Measurements from ENCODE around the gene WNT3.
"Not testable (repeated sequence)": the region's sequence is repeated elsewhere in the genome, so short reads cannot be mapped to it uniquely, and the experiment has no call there.

WNT3 gene

GRCh38 chr17:46785696-46786095 lies 32.8 kb downstream of the WNT3 start:
- DNase-seq (ENCODE audit: low read depth in 2 of 2), result no peak

- no peak for DNase-seq (ENCODE audit: low read depth in 2 of 2)
Observed at GRCh38 chr17:46783031-46783593, 35.4 kb downstream of the WNT3 start.

- DNase-seq (ENCODE audit: low read depth in 2 of 2), result no peak
Observed at GRCh38 chr17:46782250-46782953, 36.1 kb downstream of the WNT3 start.

- DNase-seq (ENCODE audit: low read depth in 2 of 2), result no peak
Observed at GRCh38 chr17:46780003-46780373, 38.5 kb downstream of the WNT3 start.

- no peak for DNase-seq (ENCODE audit: low read depth in 2 of 2)
Observed at GRCh38 chr17:46777943-46778915, 40.3 kb downstream of the WNT3 start.

- no peak for DNase-seq (ENCODE audit: low read depth in 2 of 2)
Observed at GRCh38 chr17:46776298-46777005, 42.0 kb downstream of the WNT3 start.

GRCh38 chr17:46774108-46774737 lies 44.3 kb downstream of the WNT3 start:
- DNase-seq (ENCODE audit: low read depth in 2 of 2), result no peak

GRCh38 chr17:46773676-46774075 lies 44.8 kb downstream of the WNT3 start:
- DNase-seq (ENCODE audit: low read depth in 2 of 2), result no peak

- DNase-seq (ENCODE audit: low read depth in 2 of 2), result no peak
Observed at GRCh38 chr17:46773221-46773605, 45.3 kb downstream of the WNT3 start.

- no peak for DNase-seq (ENCODE audit: low read depth in 2 of 2)
Observed at GRCh38 chr17:46772475-46773220, 45.8 kb downstream of the WNT3 start.

GRCh38 chr17:46771561-46772474 lies 46.7 kb downstream of the WNT3 start:
- DNase-seq (ENCODE audit: low read depth in 2 of 2), result no peak

GRCh38 chr17:46770818-46771560 lies 47.5 kb downstream of the WNT3 start:
- DNase-seq (ENCODE audit: low read depth in 2 of 2), result no peak

- no peak for DNase-seq (ENCODE audit: low read depth in 2 of 2)
Observed at GRCh38 chr17:46770439-46770817, 48.1 kb downstream of the WNT3 start.

- no peak for DNase-seq (ENCODE audit: low read depth in 2 of 2)
Observed at GRCh38 chr17:46769531-46770438, 48.7 kb downstream of the WNT3 start.

- not testable (repeated sequence) for DNase-seq (ENCODE audit: low read depth in 2 of 2)
Observed at GRCh38 chr17:46768896-46769295, 49.6 kb downstream of the WNT3 start.

GRCh38 chr17:46768540-46768870 lies 50.0 kb downstream of the WNT3 start:
- no peak for DNase-seq (ENCODE audit: low read depth in 2 of 2)

GRCh38 chr17:46766493-46767491 lies 51.7 kb downstream of the WNT3 start:
- no peak for DNase-seq (ENCODE audit: low read depth in 2 of 2)

All from stimulated activated CD4-positive, alpha-beta T cell treated with anti-CD3 and anti-CD28 coated beads, Interleukin-15, amount 100 ng/mL, for 48 hours (primary cell).